Measurements from ENCODE around the gene KLHDC1. TPM values are rescaled to one million over a fixed set of nuclear protein-coding genes. Genes with fewer than 3 reads are reported as not detected.
"Not testable (repeated sequence)": the region's sequence is repeated elsewhere in the genome, so short reads cannot be mapped to it uniquely, and the experiment has no call there.

KLHDC1 gene
- polyA plus RNA-seq, 3 donors: 0.92 to 1.6 (median 1.5) TPM

- Histone ChIP-seq H3K27me3 (ENCODE audit: control insufficient read depth in 2 of 2, insufficient read depth in 2 of 2, low read length in 2 of 2) (no peaks in the 10 kb centered on the region), H3K36me3 (replicated peaks in 1 of 2; ENCODE audit: control insufficient read depth in 1 of 2, insufficient read depth in 2 of 2, low read length in 2 of 2) (no peaks in the 10 kb centered on the region), H3K4me3 (replicated peaks in 1 of 3; ENCODE audit: low read depth in 2 of 3, low read length in 3 of 3) (no peak overlapping the region), H3K4me1 (ENCODE audit: control insufficient read depth in 1 of 2, insufficient read depth in 2 of 2, low read length in 2 of 2) (peaks cover 13 to 27% of the 10 kb centered on the region in 2 donors), H3K9ac (ENCODE audit: insufficient read depth, low read length, poor library complexity, severe bottlenecking) (no peak overlapping the region), H2AFZ (ENCODE audit: insufficient read depth, low read depth, low read length, poor library complexity, severe bottlenecking) (no peak overlapping the region), H3K4me2 (replicated peaks; ENCODE audit: extremely low read depth, low read length, poor library complexity, severe bottlenecking) (no peak overlapping the region), H3K9me3 (replicated peaks in 1 of 2; ENCODE audit: control insufficient read depth in 1 of 2, insufficient read depth in 1 of 2, low read length in 2 of 2) (no peaks in the 10 kb centered on the region), H3K27ac (ENCODE audit: low read depth in 1 of 2, low read length in 2 of 2) (no peak overlapping the region), H3K79me2 (ENCODE audit: insufficient read depth, low read length) (peaks cover 16% of the 10 kb centered on the region), H4K20me1 (ENCODE audit: insufficient read depth, low read length) (no peaks in the 10 kb centered on the region)
- no peak overlapping the region for H3K27ac Mint-ChIP-seq
- no peak for TF ChIP-seq CTCF (IDR thresholded peaks at IDR 0.05)
- H3K9me3 Mint-ChIP-seq: peaks cover 0 to 3% (median 0%) of the 10 kb centered on the region in 7 donors
- no peak overlapping the region for H3K4me3 Mint-ChIP-seq
- WGBS (ENCODE audit: insufficient coverage): 75% methylated on average over 3 of the region's 4 CpGs
- no peaks in the 10 kb centered on the region for H3K36me3 Mint-ChIP-seq
- intact Hi-C loops (cut with micrococcal nuclease): no loop called here
- DNase-seq: no peak
- H3K27me3 Mint-ChIP-seq (ENCODE audit: low read depth in 3 of 3): peaks cover 0 to 5% (median 3%) of the 10 kb centered on the region in 3 donors
- H3K4me1 Mint-ChIP-seq: peaks cover 40% of the 10 kb centered on the region
Measured at GRCh38 chr14:49691031-49691430, 1.9 kb upstream of the KLHDC1 start.

GRCh38 chr14:49692193-49692757, 645 bp upstream of the KLHDC1 start:
- intact Hi-C loops (cut with micrococcal nuclease): loop anchor here in 1 of 2 donors (2.0 kb wide), 1 partner anchor 59 kb away; no protein-coding TSS in a partner anchor
- H2AFZ ChIP-seq (ENCODE audit: insufficient read depth, low read depth, low read length, poor library complexity, severe bottlenecking): peak overlapping the region; percentile 95

GRCh38 chr14:49693735-49694124, 810 bp downstream of the KLHDC1 start:
- not testable (repeated sequence) for H4K20me1 ChIP-seq (ENCODE audit: insufficient read depth, low read length); H3K36me3 Mint-ChIP-seq; DNase-seq; H3K9me3 Mint-ChIP-seq; H3K79me2 ChIP-seq (ENCODE audit: insufficient read depth, low read length); H3K27me3 ChIP-seq (ENCODE audit: control insufficient read depth in 2 of 2, insufficient read depth in 2 of 2, low read length in 2 of 2); H3K27me3 Mint-ChIP-seq (ENCODE audit: low read depth in 3 of 3); H3K36me3 ChIP-seq (replicated peaks in 1 of 2; ENCODE audit: control insufficient read depth in 1 of 2, insufficient read depth in 2 of 2, low read length in 2 of 2); H3K9me3 ChIP-seq (replicated peaks in 1 of 2; ENCODE audit: control insufficient read depth in 1 of 2, insufficient read depth in 1 of 2, low read length in 2 of 2)
- WGBS (ENCODE audit: insufficient coverage): 10% methylated on average over 4 of the region's 13 CpGs
- H3K27ac ChIP-seq (ENCODE audit: low read depth in 1 of 2, low read length in 2 of 2): peak overlapping the region in 1 of 2 donors; percentile 66
- H3K27ac Mint-ChIP-seq: peak overlapping the region in 3 of 7 donors; percentile 58 to 81 (median 68)
- H3K4me1 ChIP-seq (ENCODE audit: control insufficient read depth in 1 of 2, insufficient read depth in 2 of 2, low read length in 2 of 2): peaks cover 3 to 13% of the 10 kb centered on the region in 2 donors
- H2AFZ ChIP-seq (ENCODE audit: insufficient read depth, low read depth, low read length, poor library complexity, severe bottlenecking): peak overlapping the region; percentile 95
- H3K4me2 ChIP-seq (replicated peaks; ENCODE audit: extremely low read depth, low read length, poor library complexity, severe bottlenecking): peak overlapping the region; percentile 75
- peak overlapping the region; percentile 79 for H3K9ac ChIP-seq (ENCODE audit: insufficient read depth, low read length, poor library complexity, severe bottlenecking)
- peak overlapping the region; percentile 78 to 90 (median 82) for H3K4me3 ChIP-seq (replicated peaks in 1 of 3; ENCODE audit: low read depth in 2 of 3, low read length in 3 of 3)
- peak overlapping the region; percentile 92 to 94 for H3K4me3 Mint-ChIP-seq
- H3K4me1 Mint-ChIP-seq: peaks cover 23% of the 10 kb centered on the region
- intact Hi-C loops (cut with micrococcal nuclease): loop anchor here in 1 of 2 donors (2.0 kb wide), 1 partner anchor 61 kb away; no protein-coding TSS in a partner anchor

More at GRCh38 chr14:49692193-49692757, 645 bp upstream of the KLHDC1 start:
- WGBS (ENCODE audit: insufficient coverage): 80% methylated on average over 2 of the region's 6 CpGs
- no peaks in the 10 kb centered on the region for H3K27me3 ChIP-seq (ENCODE audit: control insufficient read depth in 2 of 2, insufficient read depth in 2 of 2, low read length in 2 of 2)
- Mint-ChIP-seq H3K27me3 (ENCODE audit: low read depth in 3 of 3) (peaks cover 0 to 5% (median 3%) of the 10 kb centered on the region in 3 donors), H3K4me3 (peak overlapping the region; percentile 92 to 94), H3K27ac (peak overlapping the region; percentile 45 to 86 (median 82)), H3K9me3 (peaks cover 0 to 3% (median 0%) of the 10 kb centered on the region in 7 donors), H3K4me1 (peaks cover 33% of the 10 kb centered on the region), H3K36me3 (peaks cover 0 to 2% of the 10 kb centered on the region in 2 donors)
- no peaks in the 10 kb centered on the region for H4K20me1 ChIP-seq (ENCODE audit: insufficient read depth, low read length)
- H3K4me1 ChIP-seq (ENCODE audit: control insufficient read depth in 1 of 2, insufficient read depth in 2 of 2, low read length in 2 of 2): peaks cover 12 to 25% of the 10 kb centered on the region in 2 donors
- H3K4me3 ChIP-seq (replicated peaks in 1 of 3; ENCODE audit: low read depth in 2 of 3, low read length in 3 of 3): peak overlapping the region; percentile 78 to 90 (median 82)
- H3K36me3 ChIP-seq (replicated peaks in 1 of 2; ENCODE audit: control insufficient read depth in 1 of 2, insufficient read depth in 2 of 2, low read length in 2 of 2): no peaks in the 10 kb centered on the region
- peak overlapping the region; percentile 66 to 78 for H3K27ac ChIP-seq (ENCODE audit: low read depth in 1 of 2, low read length in 2 of 2)
- H3K9ac ChIP-seq (ENCODE audit: insufficient read depth, low read length, poor library complexity, severe bottlenecking): peak overlapping the region; percentile 79
- TF ChIP-seq CTCF (IDR thresholded peaks at IDR 0.05): no peak
- H3K79me2 ChIP-seq (ENCODE audit: insufficient read depth, low read length): peaks cover 4% of the 10 kb centered on the region
- peak overlapping the region; percentile 75 for H3K4me2 ChIP-seq (replicated peaks; ENCODE audit: extremely low read depth, low read length, poor library complexity, severe bottlenecking)
- no peak for DNase-seq
- H3K9me3 ChIP-seq (replicated peaks in 1 of 2; ENCODE audit: control insufficient read depth in 1 of 2, insufficient read depth in 1 of 2, low read length in 2 of 2): no peaks in the 10 kb centered on the region

Measured in CD14-positive monocyte (primary cell).